ENCODE measurements around the gene SLC28A3.
"Not testable (repeated sequence)": the region's sequence is repeated elsewhere in the genome, so short reads cannot be mapped to it uniquely, and the experiment has no call there.

The SLC28A3 gene

GRCh38 chr9:84340535-84340934 is at the start of gene SLC28A3:
TSS of gene SLC28A3 (minus strand) at chr9:84340758. CDS start at chr9:84340633, 125 bp downstream.
- DNase-seq, result no peak

DNA sequence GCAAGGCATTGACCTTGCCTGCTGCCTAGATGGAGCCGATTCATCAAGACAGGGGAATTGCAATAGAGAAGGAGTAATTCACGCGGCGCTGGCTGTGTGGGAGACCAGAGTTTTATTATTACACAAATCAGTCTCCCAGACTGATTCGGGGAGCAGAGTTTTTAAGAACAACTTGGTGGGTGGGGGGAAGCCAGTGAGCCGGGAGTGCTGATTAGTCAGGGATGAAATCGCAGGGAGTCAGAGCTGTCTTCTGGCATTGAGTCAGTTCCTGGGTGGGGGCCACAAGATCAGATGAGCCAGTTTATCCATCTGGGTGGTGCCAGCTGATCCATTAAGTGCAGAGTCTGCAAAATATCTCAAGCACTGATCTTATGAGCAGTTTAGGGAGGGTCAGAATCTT is 49.7 kb upstream of the SLC28A3 start:
- not testable (repeated sequence) for DNase-seq

DNA sequence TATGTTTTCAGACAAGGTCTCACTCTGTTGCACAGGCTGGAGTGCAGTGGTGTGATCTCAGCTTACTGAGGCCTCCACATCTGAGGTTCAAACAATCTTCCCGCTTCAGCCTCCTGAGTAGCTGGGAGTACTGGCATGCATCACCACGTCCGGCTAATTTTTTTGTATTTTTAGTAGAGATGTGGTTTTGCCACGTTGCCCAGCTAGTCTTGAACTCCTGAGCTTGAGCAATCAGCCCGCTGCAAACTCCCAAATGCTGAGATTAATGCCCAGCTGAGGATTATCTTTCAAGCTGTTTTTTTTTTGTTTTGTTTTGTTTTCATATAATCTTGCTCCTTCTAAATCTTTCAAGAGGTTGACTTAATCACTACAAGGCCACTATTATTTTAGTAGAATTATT is 47.3 kb upstream of the SLC28A3 start:
- DNase-seq, result no peak

GRCh38 chr9:84386753-84387152 is 46.2 kb upstream of the SLC28A3 start:
- DNase-seq, result no peak

- DNase-seq, result no peak
Observed at GRCh38 chr9:84385386-84386040, 45.0 kb upstream of the SLC28A3 start.

- no peak for DNase-seq
Observed at GRCh38 chr9:84384617-84385016, 44.1 kb upstream of the SLC28A3 start.

DNA sequence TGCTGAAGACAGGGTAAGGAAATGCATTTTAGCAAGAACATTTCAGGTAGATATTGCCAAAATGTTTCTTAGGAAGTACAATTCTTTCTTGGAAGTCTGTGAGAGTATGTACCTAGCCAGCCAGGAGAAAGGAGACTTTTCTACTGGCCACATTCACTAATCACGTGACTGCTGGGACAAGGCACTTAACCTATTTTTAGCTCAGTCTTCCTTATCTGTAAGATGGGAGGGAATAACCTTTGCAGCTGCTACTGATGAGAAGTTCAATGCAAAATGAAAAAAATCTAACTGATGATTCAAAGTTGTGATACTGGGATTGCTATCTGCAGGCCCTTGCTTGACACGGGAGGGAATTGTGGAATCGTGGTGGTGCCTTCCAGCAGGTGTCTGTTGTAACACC is 42.6 kb upstream of the SLC28A3 start:
- no peak for DNase-seq

DNA sequence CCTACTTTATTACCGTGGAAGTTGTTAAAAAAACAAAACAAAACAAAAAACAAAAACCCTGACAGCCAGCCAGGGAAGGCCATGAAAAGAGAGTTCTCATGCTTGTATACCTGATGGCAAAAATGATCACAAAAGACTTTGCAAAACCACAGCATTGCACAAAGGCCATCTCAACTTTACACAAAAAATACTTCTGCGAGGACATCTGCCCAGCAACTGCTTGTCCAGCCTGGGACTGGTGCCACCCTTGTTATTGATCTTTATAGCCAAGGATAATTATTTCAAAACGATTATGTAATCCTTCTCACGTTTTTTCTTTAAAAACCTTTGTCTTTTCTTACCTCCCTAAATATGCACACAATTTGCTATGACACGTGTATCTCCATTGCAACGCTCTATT is 42.2 kb upstream of the SLC28A3 start:
- no peak for DNase-seq

- DNase-seq, result no peak
Observed at GRCh38 chr9:84381508-84381907, 41.0 kb upstream of the SLC28A3 start.

GRCh38 chr9:84379740-84380139 is 39.2 kb upstream of the SLC28A3 start:
- DNase-seq, result no peak

GRCh38 chr9:84375954-84376353 is 35.4 kb upstream of the SLC28A3 start:
- DNase-seq, result no peak

DNA sequence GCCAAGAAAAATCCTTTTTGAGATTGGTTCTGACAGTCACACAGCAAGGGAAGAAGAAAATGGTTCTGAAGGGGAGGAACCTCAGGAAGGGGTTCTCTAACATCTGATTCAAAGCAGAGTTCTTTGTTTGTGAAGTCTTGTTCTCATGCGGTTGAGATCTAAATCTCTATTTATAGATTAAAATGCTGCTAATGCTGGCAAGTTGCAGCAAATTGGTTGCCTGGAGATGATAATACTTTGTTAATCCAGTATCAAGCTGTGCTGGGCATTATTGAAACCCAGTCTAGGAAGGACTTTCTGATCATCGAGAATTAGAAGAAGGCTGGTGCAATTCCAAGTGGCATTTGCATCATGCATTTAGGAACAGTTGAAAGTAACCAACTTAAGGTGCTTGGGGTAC is 34.0 kb upstream of the SLC28A3 start:
- no peak for DNase-seq

GRCh38 chr9:84374013-84374412 is 33.5 kb upstream of the SLC28A3 start:
- DNase-seq, result no peak

- DNase-seq, result no peak
Observed at GRCh38 chr9:84371737-84372136, 31.2 kb upstream of the SLC28A3 start.

DNA sequence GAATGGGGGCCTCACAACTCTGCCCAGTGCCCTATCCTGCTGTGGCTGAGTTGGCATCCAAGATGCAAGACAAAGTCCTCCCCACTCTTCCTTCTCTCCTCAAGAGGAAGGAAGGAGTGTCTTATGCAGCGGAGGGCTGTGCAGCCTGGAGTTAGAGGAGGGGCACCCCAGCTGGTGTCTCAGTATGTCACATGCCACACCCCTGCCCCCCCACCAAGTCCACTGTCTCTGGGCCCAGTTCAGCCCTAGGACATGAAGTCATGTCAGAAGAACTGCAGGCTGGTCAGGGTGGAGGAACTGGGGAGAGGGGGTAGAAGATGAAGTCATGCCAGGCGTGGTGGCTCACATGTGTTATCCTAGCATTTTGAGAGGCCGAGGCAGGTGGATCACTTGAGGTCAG is 28.0 kb upstream of the SLC28A3 start:
- no peak for DNase-seq

GRCh38 chr9:84367726-84368125 is 27.2 kb upstream of the SLC28A3 start:
- DNase-seq, result not testable (repeated sequence)

DNA sequence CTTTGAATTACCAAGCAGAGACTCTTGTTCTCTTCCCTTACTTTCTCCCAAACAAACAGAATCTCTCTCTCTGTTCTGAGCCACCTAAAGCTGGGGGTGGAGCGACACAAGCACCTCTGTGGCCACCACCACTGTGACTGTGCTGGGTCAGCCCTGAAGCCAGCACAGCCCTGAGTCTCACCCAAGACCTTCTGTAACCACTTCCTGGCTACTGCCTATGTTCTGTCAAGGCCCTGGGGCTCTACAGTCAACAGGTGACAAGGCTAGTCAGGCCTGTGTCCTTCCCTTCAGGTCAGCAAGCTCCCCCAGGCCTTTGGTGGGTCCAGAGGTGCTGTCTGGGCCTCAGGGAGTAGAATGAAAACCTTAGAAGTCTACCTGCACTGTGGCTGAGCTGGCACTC is 26.1 kb upstream of the SLC28A3 start:
- DNase-seq, result no peak

DNA sequence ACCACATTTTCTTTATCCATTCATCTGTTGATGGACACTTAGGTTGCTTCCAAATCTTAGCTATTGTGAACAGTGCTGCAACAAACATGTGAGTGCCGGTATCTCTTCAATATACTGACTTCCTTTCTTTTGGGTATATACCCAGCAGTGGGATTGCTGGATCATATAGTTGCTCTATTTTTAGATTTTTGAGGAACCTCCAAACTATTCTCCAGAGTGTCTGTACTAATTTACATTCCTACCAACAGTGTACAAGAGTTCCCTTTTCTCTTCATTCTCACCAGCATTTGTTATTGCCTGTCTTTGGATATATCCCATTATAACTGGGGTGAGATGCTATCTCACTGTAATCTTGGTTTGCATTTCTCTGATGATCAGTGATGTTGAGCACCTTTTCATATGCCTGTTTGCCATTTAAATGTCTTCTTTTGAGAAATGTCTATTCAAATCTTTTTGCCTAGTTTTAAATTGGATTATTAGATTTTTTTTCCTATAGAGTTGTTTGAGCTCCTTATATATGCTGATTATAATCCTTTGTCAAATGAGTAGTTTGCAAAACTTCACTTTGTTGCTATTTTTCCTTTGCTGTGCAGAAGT is 24.4 kb upstream of the SLC28A3 start:
- DNase-seq, result not testable (repeated sequence)

DNA sequence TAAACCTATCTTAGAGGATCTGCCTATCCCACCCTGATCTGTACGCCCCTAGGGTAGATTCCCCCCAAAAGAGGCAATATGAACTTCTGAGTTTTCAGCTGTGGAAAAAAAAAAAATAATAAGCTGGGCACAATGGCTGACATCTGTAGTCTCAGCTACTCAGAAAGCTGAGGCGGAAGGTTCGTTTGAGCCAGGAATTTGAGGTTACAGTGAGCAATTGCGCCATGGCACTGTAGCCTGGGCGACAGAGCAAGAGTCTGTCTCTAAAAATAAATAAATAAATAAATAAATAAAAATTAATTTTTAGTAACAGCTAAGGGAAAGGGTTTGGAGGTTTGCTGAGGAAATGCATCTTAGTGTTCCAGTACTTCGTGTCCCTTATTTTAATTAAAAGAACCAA is 21.1 kb upstream of the SLC28A3 start:
- DNase-seq, result no peak

DNA sequence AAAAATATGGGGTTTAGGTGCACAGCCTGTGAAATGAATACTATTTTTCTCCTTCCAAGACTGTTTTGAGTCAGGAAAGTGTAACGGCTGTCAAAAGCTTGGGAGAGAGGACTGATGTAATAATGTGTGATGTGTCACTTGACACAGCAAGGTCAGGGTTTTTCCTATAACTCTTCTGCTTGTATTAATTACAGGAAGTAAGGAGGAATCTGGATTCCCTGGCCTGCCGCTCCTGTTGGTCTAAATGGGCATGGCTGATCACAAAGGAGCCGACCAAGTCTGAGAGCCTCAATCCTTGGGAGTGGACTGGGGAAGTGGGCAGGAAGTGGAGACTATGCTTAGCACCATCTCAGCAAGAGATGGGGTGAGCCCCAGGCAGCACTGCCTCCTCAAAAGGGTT is 16.7 kb upstream of the SLC28A3 start:
- no peak for DNase-seq

- DNase-seq, result no peak
Observed at GRCh38 chr9:84354035-84354434, 13.5 kb upstream of the SLC28A3 start.

DNA sequence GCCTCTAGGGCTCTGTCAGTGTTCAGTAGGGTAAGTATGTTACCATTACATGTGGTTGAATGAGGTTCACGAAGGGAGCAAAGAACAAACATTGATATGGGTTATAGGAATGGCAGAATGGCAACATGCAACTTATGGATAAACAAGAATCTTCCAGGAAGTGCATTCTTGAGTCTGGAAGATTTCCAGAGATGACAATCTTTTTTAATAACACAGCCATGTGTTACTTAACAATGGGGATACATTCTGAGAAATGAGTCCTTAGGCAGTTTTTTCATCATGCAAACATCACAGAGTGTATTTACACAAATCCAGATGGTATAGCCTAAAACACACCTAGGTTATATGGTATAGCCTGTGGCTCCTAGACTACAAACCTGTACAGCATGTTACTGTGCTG is 9.1 kb upstream of the SLC28A3 start:
- DNase-seq, result no peak

DNA sequence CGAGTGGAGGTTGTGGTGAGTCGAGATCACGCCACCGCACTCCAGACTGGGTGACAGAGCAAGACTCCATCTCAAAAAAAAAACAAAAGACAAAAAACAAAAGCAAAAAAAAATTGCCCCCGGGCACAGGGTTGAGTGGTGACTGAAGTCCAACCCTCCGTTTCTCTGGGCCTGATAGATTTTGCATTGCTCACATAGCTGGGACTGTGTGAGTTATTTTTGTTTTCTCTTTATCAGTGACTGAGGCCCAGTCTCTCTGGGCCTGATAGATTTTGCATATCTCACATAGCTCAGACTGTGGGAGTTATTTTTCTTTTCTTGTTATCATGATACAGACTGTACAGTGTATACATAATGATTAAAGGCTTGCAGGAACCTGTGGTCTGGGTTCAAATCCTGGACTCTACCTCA is 2.6 kb upstream of the SLC28A3 start:
- no peak for DNase-seq

GRCh38 chr9:84339962-84340361 is 596 bp downstream of the SLC28A3 start:
- no peak for DNase-seq

- no peak for DNase-seq
Observed at GRCh38 chr9:84339503-84339902, 1.1 kb downstream of the SLC28A3 start.
